SK-N-SH (cell line): ENCODE results near the gene ENOX1.

Experiments used
- SMC3 ChIP-seq: IDR thresholded peaks from 2 replicates; pipeline ENCODE4 v1.6.1; 2012; ENCODE audit warnings: low read depth, low read length, improper control_type of control experiment
- TAF1 ChIP-seq: IDR thresholded peaks from 2 replicates; pipeline ENCODE4 v1.6.1; 2012; ENCODE audit warnings: low read depth, mild to moderate bottlenecking, low read length, moderate library complexity, borderline replicate concordance
- TF ChIP-seq, protein P1 (sequence below): fragments of 200-600 bp; sonication (generic); IDR thresholded peaks from 2 replicates; pipeline ENCODE4 v1.6.1; 2017; ENCODE audit warnings: antibody characterized with exemption, mild to moderate bottlenecking, moderate library complexity
- TF ChIP-seq, protein P2 (sequence below): fragments of 150-350 bp; IDR thresholded peaks from 2 replicates; pipeline ENCODE4 v1.6.1; 2016; ENCODE audit warnings: mild to moderate bottlenecking, low read depth, low read length

DNA sequence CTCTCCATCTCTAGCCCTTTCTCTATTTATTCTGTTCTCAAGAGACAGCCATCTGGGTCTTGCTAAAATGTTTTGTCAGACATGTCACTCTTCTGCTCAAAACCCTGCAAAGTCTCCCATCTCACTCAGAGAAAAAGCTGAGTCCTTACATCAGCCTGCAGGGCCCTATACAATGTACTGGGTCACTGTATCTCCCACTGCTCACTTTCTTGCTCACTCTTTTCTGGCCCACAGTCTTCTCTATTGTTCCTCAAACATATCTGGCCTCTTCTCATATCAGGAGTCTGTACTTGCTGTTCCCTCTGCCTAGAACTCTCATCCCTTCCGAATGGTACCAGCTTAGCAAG lies 189.2 kb downstream of the ENOX1 start:
- TF ChIP-seq, protein P1, sequence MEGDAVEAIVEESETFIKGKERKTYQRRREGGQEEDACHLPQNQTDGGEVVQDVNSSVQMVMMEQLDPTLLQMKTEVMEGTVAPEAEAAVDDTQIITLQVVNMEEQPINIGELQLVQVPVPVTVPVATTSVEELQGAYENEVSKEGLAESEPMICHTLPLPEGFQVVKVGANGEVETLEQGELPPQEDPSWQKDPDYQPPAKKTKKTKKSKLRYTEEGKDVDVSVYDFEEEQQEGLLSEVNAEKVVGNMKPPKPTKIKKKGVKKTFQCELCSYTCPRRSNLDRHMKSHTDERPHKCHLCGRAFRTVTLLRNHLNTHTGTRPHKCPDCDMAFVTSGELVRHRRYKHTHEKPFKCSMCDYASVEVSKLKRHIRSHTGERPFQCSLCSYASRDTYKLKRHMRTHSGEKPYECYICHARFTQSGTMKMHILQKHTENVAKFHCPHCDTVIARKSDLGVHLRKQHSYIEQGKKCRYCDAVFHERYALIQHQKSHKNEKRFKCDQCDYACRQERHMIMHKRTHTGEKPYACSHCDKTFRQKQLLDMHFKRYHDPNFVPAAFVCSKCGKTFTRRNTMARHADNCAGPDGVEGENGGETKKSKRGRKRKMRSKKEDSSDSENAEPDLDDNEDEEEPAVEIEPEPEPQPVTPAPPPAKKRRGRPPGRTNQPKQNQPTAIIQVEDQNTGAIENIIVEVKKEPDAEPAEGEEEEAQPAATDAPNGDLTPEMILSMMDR, result no peak
- TF ChIP-seq TAF1, result no peak
- TF ChIP-seq, protein P2, sequence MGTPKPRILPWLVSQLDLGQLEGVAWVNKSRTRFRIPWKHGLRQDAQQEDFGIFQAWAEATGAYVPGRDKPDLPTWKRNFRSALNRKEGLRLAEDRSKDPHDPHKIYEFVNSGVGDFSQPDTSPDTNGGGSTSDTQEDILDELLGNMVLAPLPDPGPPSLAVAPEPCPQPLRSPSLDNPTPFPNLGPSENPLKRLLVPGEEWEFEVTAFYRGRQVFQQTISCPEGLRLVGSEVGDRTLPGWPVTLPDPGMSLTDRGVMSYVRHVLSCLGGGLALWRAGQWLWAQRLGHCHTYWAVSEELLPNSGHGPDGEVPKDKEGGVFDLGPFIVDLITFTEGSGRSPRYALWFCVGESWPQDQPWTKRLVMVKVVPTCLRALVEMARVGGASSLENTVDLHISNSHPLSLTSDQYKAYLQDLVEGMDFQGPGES, result no peak
- TF ChIP-seq SMC3, result no peak
